Spleen (tissue), 7 donors: ENCODE results near the gene PCDH15.

ENCODE experiments used
- CTCF ChIP-seq, 11 experiments: fragments of 200-600 bp in 7 of 11; fragments of 450-650 bp in 4 of 11; sonication (generic) in 4 of 11; IDR thresholded peaks in 8 of 11; conservative IDR thresholded peaks in 3 of 11; 1 replicate in 7 of 11; 2 replicates in 4 of 11; pipeline versions ENCODE4 v1.4.0 to v1.8.0; 2016 to 2021; ENCODE audit warnings: antibody characterized with exemption in 11 of 11, inconsistent platforms in 4 of 11, mild to moderate bottlenecking in 1 of 11
- POLR2A ChIP-seq, 3 donors: fragments of 450-650 bp; IDR thresholded peaks; one replicate each; pipeline ENCODE4 v1.5.1; 2017; ENCODE audit warnings: antibody characterized with exemption in 3 of 3, mild to moderate bottlenecking in 1 of 3
- donor health status: DM: no; HTN: no; CAD: no; lungs with moderate emphysema.
- donor health status: DM: no; HTN: no; CAD: no.
- donor health status: DM: no; HTN: no; CAD: no.

GRCh38 chr10:53904506-53905241 is 896.4 kb downstream of the PCDH15 start:
- TF ChIP-seq CTCF (IDR thresholded peaks at IDR 0.05 in 8 of 11, conservative IDR thresholded peaks at IDR 0.05 in 3 of 11), result no peak
- TF ChIP-seq POLR2A (IDR thresholded peaks at IDR 0.05), result no peak
